Activated CD4-positive, alpha-beta T cell treated with anti-CD3 and anti-CD28 coated beads, Interleukin-2, amount 10 ng/mL, durations not matched to agents 7 days and 5 days (primary cell): Measurements from ENCODE around the gene CELA2A. TPM values are rescaled to one million over a fixed set of nuclear protein-coding genes. Genes with fewer than 3 reads are reported as not detected.

ENCODE experiments used
- total RNA-seq, 2 experiments: library from RNA; stranded (reverse); gene quantifications; one replicate each; pipeline ENCODE4 v1.2.3, GENCODE V29; 2021

CELA2A gene
- total RNA-seq, 2 experiments from 2014 or later = not detected

Other genes starting within 250 kb of the CELA2A start
- not detected for gene FHAD1, start 209.5 kb upstream of the CELA2A start, total RNA-seq
- gene EFHD2, start 46.8 kb upstream of the CELA2A start, total RNA-seq = 10 to 100 TPM; 67.6 to 69.5 TPM
- under 1 TPM; 0.08 to 0.30 TPM for gene CTRC, start 18.3 kb upstream of the CELA2A start, total RNA-seq
- not detected for gene CELA2B, start 19.4 kb downstream of the CELA2A start, total RNA-seq
- gene CASP9, start 67.5 kb downstream of the CELA2A start, total RNA-seq = 10 to 100 TPM; 11.3 to 13.4 TPM
- 10 to 100 TPM; 18.8 to 19.6 TPM for gene DNAJC16, start 70.1 kb downstream of the CELA2A start, total RNA-seq
- 10 to 100 TPM; 17.0 to 17.6 TPM for gene AGMAT, start 128.3 kb downstream of the CELA2A start, total RNA-seq
- 10 to 100 TPM; 31.0 to 33.5 TPM for gene DDI2, start 160.7 kb downstream of the CELA2A start, total RNA-seq
- gene PLEKHM2, start 227.6 kb downstream of the CELA2A start, total RNA-seq = 10 to 100 TPM; 52.7 to 56.0 TPM